HG02840 (cell line): Measurements from ENCODE around the gene ZFP62.
"Not testable (repeated sequence)": the region's sequence is repeated elsewhere in the genome, so short reads cannot be mapped to it uniquely, and the experiment has no call there.

Experiments used
- ATAC-seq: cut with Tn5 transposase; IDR thresholded peaks from one replicate; pipeline ENCODE4 v1.9.1; 2021; ENCODE audit warnings: mild to moderate bottlenecking, moderate library complexity, moderate number of reproducible peaks; ENCODE audit not compliant: unreplicated experiment, low FRiP score

The ZFP62 gene

DNA sequence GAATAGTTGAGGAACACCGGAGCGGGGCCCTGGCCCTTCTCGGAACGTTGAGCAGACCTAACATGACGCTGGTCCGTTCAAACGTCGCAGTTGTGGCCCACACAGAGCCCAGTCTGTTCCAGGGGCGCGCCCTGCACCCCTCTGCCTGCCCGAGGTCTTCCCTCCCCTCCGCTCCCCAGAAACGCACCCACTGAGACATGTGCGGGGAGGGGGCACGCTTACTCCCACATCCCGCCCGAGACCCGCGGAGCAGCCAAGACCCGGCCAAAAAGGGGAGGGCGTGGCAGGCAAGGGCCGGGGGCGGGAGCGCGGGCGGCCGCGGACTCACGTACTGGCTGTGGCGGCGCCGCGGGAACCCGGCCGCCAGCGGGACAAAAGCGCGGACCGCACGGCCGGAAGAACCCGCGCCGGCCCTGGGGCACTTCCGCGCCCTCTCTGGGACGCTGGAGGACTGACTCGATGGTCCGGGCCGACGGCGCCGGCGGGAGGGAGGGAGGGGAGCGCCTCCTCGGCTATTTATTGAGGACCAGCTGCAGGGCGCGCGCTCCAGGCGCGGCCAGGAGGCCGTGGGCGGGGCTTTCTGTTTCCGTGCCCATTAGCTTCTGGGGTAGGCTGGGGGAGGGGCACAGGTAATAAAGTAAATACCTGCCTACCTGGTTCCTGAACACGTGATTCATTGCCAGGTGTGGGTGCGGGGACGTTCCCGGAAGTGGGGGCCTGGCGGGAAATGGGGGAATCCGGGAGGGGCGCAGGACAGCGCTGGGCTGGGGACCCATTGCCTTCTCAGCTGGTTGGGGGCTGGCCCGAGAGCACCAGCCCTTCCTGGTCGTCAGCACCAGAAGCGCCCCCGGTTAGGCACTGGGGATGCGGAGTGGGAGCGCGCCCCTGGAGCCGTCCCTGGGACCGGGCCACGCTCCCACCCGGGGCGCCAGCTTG lies at the start of gene ZFP62:
ZFP62 (minus strand) TSS at position 390 of the 936 bp plus-strand sequence; CDS start at position 333, 57 bp downstream.
- peak; percentile 85 for ATAC-seq

DNA sequence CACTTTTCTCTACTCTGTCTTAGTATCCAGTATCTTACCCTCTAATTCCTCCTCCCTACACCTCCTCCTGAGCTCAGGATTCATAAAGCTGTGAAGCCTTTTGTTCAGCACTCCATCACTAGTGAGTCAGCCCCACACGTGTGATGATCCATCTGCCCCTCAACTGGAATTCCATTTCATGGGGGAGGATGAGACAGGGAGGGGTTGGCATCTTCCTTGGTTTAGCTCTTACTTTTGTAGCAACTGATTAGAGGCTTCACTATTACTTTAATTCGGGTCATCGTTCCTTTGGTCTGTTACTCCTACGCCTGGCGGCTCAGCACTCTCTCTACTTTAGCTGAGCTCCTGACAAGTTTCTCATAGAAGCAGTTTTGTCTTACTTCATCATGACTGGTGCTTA lies 49.7 kb upstream of the ZFP62 start:
- ATAC-seq, result no peak

DNA sequence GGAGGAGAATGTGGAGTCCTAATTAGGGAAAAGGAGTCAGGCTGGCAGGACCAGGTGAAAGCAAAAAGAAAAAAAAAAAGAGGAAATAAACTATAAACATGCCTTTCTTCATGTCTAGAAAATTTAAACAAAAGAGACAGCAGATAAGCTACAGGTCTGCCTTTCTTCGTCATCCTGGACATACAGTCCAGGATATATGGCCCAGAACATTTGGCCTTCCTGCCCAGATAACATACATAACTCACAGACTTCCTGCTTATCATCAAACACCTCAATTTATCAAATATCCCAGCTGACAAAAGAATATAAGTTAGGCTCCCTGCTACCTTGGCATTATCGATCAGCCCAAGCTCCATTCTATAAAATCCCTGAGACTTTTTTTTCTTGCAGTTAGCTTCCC lies 49.1 kb upstream of the ZFP62 start:
- no peak for ATAC-seq

DNA sequence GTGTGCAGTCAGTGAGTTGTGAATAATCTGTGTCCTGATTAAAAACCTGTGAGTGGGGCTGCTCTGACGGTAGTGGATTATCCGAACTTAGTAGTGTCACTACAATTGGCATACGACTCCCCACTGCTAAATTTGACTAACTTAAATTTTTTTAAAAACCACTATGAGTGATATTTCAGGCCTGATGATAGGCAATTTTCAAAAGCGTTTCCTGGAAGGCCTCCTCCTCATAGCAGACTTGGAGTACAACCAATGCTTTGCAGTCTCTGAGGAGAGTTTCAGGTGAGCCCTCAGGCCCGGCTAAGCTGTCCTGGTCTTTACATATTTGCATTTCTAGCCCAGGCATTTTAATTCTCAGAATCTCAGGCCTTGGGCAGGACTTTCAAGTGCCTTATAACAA lies 48.7 kb upstream of the ZFP62 start:
- ATAC-seq, result no peak

DNA sequence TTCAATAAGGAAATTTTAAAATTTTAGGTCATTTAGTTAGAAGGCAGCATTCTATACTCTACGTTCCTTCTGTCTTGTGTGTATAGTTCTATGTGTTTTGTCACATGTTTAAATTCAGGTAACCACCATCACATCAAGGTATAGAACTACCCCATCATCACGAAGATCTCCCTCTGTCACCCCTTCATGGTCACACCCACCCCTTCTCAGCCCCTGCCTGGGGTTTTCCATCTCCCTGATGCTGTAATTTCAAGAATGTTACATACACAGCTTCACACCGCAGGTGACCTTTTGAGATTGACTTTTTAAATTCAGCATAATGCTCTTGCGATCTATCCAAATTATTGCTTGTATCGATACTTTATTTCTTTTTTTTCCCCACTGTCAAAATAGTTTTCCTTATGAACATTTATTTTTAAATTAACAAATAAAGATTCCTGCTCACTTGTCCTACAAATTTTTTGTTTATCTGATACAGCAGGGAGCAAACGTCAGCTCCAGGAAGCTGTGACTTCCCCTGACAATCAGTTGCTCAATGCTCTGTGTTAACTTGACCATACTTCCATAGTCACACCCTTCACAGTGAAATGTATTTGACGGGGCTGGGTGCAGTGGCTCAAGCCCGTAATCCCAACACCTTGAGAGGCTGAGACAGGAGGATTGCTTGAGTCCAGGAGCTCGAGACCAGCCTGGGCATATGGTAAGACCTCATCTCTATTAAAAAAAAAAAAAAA lies 48.1 kb upstream of the ZFP62 start:
- no peak for ATAC-seq

DNA sequence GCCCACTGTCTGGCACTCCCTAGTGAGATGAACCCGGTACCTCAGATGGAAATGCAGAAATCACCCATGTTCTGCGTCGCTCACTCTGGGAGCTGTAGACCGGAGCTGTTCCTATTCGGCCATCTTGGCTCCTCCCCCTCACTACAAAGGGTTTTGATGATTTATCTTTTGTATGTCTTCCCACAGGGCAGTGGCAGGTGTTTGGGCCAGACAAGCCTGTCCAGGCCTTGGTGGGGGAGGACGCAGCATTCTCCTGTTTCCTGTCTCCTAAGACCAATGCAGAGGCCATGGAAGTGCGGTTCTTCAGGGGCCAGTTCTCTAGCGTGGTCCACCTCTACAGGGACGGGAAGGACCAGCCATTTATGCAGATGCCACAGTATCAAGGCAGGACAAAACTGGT lies 47.3 kb upstream of the ZFP62 start:
- no peak for ATAC-seq

DNA sequence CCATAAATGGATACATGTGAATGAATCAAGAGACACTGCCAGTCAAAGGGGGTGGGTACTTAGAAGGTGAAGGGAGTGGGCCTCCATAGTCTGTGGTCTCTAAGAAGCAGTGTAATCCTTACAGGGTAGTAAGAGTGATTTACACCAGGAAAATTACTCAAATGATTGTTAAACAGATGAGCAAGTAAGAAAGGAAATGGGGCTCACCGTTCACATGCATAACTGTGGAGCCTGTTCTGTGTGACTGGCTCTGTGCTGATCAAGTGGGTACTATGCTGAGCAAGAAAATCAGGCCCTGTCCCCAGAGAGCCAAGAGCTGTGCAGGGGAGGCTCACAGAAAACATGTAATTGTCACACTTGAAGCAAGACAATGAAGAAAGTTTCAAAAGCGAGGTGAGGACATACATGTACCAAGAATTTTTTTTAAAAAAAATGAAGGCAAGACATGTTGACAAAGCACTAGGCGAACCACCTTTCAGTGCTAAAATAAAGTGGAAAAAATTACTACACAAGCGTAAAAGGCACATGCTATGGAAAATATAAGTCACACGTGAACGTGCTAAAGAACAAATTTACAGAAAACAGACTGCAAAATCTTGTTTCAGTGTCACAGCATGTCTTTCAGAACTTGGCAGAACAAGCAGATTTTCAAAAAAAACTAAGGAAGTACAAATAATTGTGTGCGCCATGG lies 40.4 kb upstream of the ZFP62 start:
- no peak for ATAC-seq

DNA sequence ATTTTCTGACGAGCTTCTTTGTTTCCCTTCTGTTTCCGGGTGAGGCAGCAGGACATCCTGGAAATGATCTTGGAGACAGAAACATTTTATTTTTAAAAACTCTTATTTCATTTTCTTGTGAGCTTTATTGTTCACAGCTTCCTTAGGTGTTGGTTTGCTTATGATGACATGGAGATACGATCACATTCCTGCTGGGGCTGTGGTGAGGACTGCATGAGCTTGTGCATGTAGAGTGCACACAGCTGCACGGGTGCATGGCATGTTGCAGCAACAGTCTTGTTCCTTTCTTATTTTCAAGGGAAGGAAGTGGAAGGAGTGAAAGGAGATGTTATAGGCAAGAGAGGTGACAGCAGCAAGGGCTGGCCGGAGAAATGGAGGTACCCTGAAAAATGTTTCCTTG lies 39.1 kb upstream of the ZFP62 start:
- no peak for ATAC-seq

DNA sequence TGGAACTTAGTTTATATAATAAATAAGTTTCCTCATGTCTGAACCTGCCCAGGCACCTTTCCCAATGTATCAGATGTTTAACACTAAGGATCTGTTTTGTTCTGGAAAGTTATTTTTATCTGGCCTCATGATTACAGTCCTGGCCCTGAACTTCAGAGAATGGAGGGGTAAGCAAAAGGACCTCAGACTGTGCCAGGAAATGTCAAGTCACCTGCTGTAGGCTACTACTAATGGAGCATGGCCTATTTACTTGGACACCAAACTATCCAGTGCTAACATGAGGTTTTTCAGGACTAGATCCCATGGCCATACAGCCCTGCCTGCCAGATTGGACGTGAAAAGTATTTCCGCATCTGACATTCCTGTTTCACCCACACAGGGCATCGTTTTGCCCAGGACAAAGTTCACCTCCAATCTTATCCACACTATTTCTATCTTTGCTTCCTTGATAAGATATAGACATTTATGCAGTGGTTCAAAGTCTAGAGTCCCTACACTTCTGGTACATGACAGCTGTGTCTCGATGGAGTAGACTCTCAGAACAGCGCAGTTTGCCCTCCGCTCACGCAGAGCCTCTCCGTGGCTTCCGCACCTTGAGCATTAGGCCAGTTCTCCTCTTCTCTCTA lies 37.7 kb upstream of the ZFP62 start, which contains the start of gene BTNL8:
BTNL8 (plus strand) TSS at position 539 of the 626 bp plus-strand sequence. CDS start 152 bp downstream, outside the sequence.
- ATAC-seq, result no peak

DNA sequence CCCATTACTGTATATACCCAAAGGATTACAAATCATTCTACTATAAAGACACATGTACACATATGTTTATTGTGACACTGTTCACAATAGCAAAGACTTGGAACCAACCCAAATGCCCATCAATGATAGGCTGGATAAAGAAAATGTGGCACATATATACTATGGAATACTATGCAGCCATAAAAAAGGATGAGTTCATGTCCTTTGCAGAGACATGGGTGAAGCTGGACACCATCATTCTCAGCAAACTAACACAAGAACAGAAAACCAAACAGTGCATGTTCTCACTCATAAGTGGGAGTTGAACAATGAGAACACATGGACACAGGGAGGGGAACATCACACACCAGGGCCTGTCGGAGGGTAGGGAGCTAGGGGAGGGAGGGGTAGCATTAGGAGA lies 34.3 kb upstream of the ZFP62 start:
- not testable (repeated sequence) for ATAC-seq

DNA sequence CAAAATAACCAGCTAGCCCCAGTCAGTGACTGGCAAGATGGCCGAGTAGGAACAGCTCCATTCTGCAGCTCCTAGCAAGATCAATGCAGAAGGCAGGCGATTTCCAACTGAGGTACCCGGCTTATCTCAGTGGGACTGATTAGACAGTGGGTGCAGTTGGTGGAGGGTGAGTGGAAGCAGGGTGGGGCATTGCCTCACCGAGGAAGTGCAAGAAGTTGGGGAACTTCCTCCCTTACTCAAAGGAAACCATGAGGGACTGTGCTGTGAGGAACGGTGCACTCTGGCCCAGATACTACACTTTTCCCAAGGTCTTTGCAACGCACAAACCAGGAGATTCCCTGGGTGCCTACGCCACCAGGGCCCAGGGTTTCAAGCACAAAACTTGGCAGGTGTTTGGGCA lies 28.3 kb upstream of the ZFP62 start:
- ATAC-seq, result no peak

DNA sequence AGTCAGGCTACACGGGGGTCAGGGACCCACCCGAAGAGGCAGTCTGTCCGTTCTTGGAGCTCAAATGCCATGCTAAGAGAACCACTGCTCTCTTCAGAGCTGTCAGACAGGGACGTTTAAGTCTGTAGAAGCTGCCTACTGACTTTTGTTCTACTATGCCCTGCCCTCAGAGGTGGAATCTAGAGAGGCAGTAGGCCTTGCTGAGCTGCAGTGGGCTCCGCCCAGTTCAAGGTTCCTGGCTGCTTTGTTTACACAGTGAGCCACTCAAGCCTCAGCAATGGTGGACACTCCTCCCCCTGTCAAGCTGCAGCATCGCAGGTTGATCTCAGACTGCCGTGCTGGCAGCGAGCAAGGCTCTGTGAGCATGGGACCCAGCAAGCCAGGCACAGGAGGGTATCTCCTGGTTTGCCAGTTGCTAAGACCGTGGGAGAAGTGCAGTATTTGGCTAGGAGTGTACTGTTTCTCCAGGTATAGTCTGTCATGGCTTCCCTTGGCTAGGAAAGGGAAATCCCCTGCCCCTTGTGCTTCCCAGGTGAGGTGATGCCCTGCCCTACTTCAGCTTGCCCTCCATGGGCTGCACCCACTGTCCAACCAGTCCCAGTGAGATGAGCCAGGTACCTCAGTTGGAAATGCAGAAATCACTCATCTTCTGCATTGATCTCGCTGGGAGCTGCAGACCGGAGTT lies 24.9 kb upstream of the ZFP62 start:
- not testable (repeated sequence) for ATAC-seq

DNA sequence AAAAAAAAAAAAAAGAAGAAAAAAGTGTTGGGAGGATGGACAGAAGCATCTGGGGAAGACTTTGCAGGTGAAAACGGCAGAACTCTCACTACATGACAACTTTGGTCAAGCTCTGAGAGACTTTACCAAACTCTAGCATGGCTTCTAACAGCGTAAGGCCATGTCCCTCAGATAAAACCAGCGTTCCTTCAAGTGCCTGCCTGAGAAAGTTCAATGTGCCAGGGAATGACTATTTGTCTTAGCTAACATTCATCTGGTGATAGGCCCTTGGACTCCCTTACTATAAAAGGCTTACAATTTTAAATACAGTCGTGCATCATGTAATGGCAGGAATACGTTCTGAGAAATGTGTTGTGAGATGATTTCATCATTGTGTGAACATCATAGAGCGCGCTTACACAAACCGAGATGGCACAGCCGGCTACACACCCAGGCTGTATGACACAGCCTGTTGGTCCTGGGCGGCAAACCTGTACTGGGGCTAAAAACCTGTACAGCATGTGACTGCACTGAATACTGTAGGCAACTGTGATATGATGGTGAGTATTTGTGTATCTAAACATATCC lies 14.9 kb upstream of the ZFP62 start:
- no peak for ATAC-seq

DNA sequence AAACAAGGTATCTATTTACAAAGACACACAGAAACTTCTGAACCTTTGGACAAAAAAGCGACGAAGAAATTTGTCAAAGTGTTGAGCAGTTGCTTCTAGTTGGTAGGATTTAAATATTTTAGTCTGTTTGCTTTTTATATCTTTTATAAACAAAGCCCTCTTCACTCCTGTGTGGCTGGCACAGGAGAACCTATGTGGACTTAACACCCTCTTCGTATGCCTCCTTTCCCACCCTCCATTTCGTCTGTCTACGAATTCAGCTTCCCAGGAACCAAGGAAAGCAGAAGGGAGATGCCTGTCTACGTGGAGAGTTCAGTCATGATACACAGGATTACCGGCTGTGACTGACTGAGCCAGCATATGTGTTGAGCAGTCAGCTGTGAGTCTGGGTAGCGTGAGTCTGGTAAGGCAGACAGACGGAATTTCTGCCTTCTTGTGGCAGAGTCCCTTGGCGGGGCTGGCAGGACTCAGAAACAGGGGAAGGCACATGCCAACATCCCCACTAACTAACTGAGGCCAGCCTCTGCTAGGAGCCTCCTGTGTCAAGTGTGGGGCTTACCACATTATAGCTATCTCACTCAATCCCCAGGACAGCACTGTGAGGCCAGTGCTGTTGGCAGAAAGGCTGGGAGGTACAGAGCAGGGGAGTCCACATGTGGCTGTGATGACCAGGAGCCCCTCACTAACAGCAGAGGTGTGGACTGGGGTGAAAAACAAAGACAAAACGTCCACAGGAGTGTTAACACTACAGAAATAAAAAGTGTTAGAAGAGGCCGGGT lies 13.9 kb upstream of the ZFP62 start:
- no peak for ATAC-seq

DNA sequence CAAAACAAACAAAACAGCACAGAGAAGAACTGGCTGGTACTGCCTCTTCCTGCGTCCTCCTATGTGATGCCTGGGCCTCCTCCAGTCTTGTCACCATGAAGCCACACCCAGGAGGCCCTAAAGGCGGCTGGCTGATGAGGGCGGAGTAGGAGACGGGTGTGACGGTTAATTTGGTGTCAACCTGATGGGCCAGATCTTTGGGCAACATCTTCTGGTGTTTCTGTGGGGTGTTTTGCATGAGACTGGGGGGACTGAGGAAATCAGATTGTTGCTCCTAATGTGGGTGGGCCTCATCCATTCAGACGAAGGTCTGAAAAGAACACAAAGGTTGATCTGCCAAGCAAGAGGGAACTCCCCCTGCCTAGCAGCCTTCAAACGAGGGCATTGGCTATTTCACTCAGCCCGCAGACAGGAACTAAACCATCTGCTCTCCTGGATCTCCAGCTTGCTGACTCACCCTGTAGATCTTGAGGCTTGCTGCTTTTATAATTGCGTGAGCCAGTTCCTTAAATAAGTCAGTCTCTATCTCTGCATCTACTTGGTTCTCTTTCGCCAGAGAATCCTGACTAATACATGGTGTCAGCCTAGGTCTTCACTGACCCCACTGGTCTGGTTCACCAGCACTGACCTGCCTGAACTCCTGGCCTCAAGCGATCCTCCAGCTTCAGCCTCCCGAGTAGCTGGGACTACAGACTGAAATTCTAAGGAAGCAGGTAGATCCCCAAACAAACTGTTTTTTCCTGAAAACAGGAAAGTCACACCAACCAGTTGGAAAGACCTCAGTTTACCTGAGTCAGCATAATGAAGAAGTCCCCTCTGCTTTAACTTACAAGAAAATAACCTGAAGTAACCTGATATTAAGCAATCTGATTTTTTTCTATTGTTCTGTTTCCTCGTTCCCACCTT lies 12.8 kb upstream of the ZFP62 start:
- ATAC-seq, result no peak

DNA sequence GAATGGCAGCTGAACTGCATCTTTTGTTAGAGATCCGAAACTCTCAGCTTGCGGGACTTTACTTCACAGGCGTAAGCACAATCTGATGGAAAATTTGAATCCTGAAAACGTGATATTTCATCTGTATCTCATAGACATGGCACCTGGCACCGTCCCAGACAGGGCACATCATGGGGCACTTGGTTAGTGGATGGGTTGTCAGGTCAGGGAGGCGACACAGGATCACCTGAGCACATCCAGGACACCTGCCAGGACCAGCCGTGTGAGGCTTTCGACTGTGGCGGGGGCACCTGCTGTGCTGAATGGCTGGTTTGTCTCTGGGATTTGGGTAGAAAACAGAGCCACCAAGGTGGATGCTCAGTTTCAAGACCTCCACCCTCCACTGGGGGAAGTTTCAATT lies 11.3 kb upstream of the ZFP62 start:
- no peak for ATAC-seq

DNA sequence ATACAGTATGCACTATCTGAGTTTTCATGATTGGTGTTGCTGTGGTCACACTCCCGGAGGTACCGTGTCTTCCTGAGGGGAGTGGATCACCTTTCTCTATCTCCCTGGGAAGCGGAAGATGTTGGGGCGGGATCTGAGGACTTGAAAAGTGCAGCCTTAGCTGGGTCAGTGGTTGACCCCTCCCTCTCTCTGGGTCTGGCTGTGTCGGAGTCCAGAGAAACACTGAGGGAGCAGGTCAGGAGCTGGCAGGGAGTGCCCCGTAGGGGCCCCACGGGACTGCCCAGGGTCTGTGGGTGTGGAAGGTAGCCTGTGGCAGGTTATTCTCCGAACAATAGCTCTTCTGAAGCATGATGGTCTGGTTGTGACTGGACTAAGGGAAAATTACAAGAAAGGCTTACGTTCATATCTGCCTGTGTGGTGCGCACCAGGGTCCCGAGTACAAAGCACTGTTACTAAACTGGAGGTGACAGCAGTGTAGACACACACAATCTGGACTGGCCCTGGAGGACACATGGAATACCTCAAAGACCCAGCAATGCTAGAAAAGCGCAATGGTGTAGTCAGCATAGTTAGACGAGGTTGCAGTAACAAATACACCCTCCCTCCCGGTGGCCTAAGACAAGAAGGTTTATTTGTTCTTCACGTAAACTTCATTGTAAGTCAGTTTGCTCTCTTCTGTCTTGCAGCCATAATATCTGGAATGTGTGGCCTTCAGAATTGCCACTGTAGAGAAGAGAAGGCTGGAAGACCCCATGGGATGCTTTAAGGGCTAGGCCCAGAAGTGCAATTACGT lies 9.4 kb upstream of the ZFP62 start:
- no peak for ATAC-seq
